KBM-7 (cell line): ENCODE data around the gene CCDC171.

ENCODE experiments used
- DNase-seq: peaks from one replicate; pipeline ENCODE4 v3.0.0-alpha.2; 2015
- in situ Hi-C: fragments of 300-500 bp; cut with MboI; formaldehyde crosslinking; loops from 2 replicates; pipeline ENCODE4 v1.14.3; 2020; ENCODE audit warnings: low sequenced_read_pairs, low pct_unique_long_range_greater_than_20kb, mixed read lengths

The CCDC171 gene

GRCh38 chr9:15837079-15837679 is 284.3 kb downstream of the CCDC171 start:
- DNase-seq = peak; percentile 34
- in situ Hi-C loops = no loop called here

- in situ Hi-C loops = no loop called here
- DNase-seq = no peak
Observed at GRCh38 chr9:15842051-15842450, 289.2 kb downstream of the CCDC171 start.

- no peak for DNase-seq
- in situ Hi-C loops = no loop called here
Observed at GRCh38 chr9:15843316-15843715, 290.5 kb downstream of the CCDC171 start.

GRCh38 chr9:15843931-15844330 is 291.1 kb downstream of the CCDC171 start:
- in situ Hi-C loops = no loop called here
- DNase-seq = no peak

GRCh38 chr9:15846611-15847010 is 293.8 kb downstream of the CCDC171 start:
- in situ Hi-C loops = no loop called here
- DNase-seq = no peak

GRCh38 chr9:15849871-15850270 is 297.0 kb downstream of the CCDC171 start:
- in situ Hi-C loops = loop anchor here (25.0 kb wide), 1 partner anchor 287 kb away; no protein-coding TSS in a partner anchor

GRCh38 chr9:15851766-15852165 is 298.9 kb downstream of the CCDC171 start:
- no peak for DNase-seq
- in situ Hi-C loops = loop anchor here (25.0 kb wide), 1 partner anchor 286 kb away; no protein-coding TSS in a partner anchor

More at GRCh38 chr9:15849871-15850270, 297.0 kb downstream of the CCDC171 start:
- no peak for DNase-seq

GRCh38 chr9:15856591-15856990 is 303.7 kb downstream of the CCDC171 start:
- in situ Hi-C loops = loop anchor here (25.0 kb wide), 1 partner anchor 281 kb away; no protein-coding TSS in a partner anchor
- no peak for DNase-seq

- DNase-seq = no peak
- in situ Hi-C loops = loop anchor here (25.0 kb wide), 1 partner anchor 270 kb away; no protein-coding TSS in a partner anchor
Observed at GRCh38 chr9:15867334-15867733, 314.5 kb downstream of the CCDC171 start.

- in situ Hi-C loops = loop anchor here (25.0 kb wide), 1 partner anchor 269 kb away; no protein-coding TSS in a partner anchor
- DNase-seq = no peak
Observed at GRCh38 chr9:15867988-15868387, 315.1 kb downstream of the CCDC171 start.

- peak; percentile 28 for DNase-seq
- in situ Hi-C loops = loop anchor here (25.0 kb wide), 1 partner anchor 264 kb away; no protein-coding TSS in a partner anchor
Observed at GRCh38 chr9:15873573-15874177, 320.8 kb downstream of the CCDC171 start.

GRCh38 chr9:15882328-15882727 is 329.5 kb downstream of the CCDC171 start:
- in situ Hi-C loops = no loop called here
- DNase-seq = no peak

GRCh38 chr9:15882883-15883282 is 330.0 kb downstream of the CCDC171 start:
- in situ Hi-C loops = no loop called here
- DNase-seq = no peak

GRCh38 chr9:15885464-15885863 is 332.6 kb downstream of the CCDC171 start:
- in situ Hi-C loops = no loop called here
- DNase-seq = no peak

- in situ Hi-C loops = no loop called here
- no peak for DNase-seq
Observed at GRCh38 chr9:15889555-15889954, 336.7 kb downstream of the CCDC171 start.

GRCh38 chr9:15901572-15901971 is 348.7 kb downstream of the CCDC171 start:
- DNase-seq = no peak
- in situ Hi-C loops = no loop called here

GRCh38 chr9:15909297-15909696 is 356.5 kb downstream of the CCDC171 start:
- DNase-seq = no peak
- in situ Hi-C loops = no loop called here

- in situ Hi-C loops = no loop called here
- no peak for DNase-seq
Observed at GRCh38 chr9:15915711-15916110, 362.9 kb downstream of the CCDC171 start.

GRCh38 chr9:15927161-15927560 is 374.3 kb downstream of the CCDC171 start:
- in situ Hi-C loops = no loop called here
- DNase-seq = no peak

- no peak for DNase-seq
- in situ Hi-C loops = no loop called here
Observed at GRCh38 chr9:15935661-15936305, 382.9 kb downstream of the CCDC171 start.
